ENCODE data around the gene HADHA.
"Not testable (repeated sequence)": the region's sequence is repeated elsewhere in the genome, so short reads cannot be mapped to it uniquely, and the experiment has no call there.

Gene HADHA

DNA sequence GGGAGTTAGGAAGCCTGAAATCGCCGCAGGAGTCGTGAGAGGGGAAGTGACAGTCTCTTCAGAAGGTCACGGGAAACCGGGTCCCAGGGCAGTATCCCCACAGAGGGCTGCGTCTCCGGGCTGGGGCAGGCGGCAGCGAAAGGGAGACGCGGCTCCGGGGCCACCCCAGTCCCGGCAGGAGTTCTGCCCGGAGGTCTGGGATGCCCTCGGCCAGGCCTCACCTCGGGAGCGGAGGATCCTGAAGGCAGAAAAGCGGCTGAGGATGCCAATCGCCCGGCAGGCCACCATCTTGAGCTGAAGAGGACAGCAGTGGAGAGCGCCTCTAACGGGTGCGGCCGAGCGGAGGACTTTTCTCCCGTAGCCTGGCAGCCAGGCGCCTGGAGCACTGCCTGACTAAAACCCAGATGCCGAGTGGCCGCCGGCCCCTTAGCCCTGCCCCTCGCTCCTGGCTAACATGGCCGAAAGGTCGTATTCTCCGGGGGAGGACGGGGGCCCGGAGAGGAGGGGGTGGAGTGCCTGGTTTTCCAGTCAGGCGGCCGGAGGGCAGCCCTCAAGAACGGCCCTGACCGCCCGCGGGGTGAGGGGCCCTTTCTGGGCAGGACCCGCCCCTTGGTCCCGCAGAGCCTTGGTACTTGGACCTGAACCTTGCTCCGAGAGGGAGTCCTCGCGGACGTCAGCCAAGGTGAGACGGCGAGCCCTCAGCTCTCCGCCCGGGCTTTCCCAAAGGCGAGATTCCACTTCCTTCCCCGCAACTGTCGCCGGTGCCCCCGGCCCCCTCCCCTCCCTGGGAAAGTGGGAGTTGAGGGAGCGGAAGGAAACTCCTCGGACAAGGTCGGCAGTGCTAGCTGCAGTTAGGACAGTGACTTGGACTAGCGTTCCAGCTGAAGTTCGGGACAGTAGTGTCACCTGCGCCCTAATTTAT lies at the start of gene HADHA, which contains the start of gene HADHB:
TSS of gene HADHA (minus strand) at position 324 of the 922 bp plus-strand sequence. CDS start at position 288, 36 bp downstream.
TSS of gene HADHB (plus strand) at position 631 of the 922 bp plus-strand sequence. CDS start 9,316 bp downstream, outside the sequence.
- peak; percentile 72 for DNase-seq (ENCODE audit: low read depth)

DNA sequence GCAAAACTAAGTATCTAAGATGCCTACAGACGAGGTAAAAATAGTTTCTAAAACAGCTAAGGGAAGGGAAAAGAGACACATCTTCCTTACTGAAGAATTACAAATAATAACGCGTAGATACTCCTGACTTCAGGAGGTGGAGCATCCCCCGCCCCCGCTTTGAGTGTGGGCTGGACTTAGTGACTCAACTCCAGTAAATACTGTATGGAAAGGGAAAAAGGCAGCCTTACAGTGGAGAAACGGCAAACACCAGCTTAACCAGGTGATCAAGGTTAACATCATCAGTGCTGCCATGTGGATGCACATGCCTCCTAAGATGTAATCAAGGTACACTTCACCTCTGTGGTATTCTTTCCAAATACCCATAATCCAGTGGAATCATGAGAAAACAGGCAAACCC lies 48.2 kb upstream of the HADHA start:
- no peak for DNase-seq (ENCODE audit: low read depth)

DNA sequence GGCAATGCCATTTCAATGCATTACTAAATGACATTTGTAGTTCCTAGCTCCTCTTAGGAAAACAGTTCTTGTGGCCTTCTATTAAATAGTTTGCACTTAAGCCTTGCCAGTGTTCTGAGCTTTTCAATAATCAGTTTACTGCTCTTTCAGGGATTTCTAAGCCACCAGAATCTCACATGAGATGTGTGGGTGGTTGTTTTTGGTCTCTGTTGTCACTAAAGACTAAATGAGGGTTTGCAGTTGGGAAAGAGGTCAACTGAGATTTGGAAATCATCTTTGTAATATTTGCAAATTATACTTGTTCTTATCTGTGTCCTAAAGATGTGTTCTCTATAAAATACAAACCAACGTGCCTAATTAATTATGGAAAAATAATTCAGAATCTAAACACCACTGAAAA lies 45.6 kb upstream of the HADHA start:
- no peak for DNase-seq (ENCODE audit: low read depth)

DNA sequence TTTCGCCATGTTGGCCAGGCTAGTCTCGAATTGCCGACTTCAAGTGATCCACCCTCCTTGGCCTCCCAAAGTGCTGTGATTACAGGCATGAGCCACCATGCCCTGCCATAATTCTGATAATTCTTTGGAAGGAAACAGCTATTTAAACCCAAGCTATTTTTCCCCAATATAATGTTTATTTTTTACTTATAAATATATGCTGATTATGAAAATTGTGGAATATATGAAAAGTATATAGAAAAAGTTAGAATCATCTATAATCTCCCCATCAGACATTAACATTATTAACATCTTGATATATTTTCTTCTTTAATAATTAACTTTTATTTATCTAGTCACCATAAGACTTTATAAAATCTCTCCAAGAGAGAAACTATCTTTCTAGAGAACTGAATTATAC lies 41.5 kb upstream of the HADHA start:
- no peak for DNase-seq (ENCODE audit: low read depth)

DNA sequence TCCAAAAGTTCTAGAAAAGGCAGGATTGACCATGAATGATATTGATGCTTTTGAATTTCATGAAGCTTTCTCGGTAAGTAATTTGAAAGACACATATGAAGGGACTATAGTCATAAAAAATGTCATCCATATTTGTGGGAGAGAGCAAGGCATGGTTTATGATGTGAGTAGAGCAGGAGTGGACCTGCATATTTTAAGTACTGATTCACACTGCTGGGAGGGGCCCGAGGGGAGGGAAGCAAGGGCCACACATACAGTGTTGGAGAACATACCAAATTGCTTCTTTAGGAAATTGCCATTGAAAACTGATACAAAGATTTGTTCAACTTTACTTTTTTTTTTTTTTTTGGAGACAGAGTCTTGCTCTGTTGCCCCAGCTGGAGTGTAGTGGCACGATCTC lies 39.7 kb upstream of the HADHA start:
- no peak for DNase-seq (ENCODE audit: low read depth)

DNA sequence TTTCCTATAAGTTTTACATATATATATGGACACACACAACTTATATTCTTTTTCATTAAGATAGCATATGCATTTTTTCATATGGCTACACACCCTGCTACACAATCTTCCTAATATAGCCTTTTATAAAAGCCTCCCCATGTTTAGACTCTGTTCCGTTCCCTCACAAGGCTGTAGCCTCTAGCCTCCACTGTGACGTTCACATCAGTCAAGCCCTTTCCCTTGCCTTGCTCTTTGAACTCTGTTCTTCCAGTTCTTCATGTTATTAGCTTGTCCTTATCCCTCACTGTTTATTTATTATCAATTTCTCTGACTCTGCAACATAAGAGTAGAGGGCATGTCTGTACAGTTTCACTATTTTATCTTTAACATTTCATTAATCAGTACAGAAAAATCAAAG lies 39.2 kb upstream of the HADHA start:
- DNase-seq (ENCODE audit: low read depth): no peak

DNA sequence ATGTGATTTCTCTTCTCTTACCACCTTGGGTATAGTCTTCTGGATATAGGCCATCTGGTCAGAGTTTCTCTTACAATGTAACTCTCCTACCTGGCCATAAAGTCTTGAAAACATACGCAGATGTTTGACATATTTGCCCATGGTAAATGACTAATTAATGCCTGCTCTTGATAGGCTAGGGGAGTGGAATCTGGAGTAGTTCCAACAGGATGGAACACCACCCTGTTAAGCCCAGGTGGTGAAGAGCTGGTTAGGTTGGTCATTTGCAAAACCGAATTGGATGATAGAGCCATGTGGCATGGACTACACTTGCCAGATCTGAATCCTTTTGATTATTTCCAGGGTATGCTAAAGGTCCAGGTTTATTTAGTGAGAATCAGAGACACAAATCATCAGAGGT lies 36.8 kb upstream of the HADHA start:
- DNase-seq (ENCODE audit: low read depth): no peak

DNA sequence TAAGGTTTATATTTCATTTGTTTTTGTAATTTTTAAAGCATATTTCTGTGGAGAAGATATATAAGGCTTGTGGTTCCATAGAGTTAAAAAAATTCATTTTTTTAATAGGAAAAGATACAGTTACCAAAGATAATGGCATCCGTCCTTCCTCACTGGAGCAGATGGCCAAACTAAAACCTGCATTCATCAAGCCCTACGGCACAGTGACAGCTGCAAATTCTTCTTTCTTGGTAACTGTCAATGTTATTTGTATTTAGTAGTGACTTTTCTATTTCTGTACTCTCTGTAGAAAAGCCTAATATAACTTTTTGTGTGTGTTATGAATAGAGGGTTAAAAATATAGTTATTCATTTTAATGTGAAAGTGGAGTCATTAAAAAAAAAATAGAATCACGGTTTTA lies 35.5 kb upstream of the HADHA start:
- no peak for DNase-seq (ENCODE audit: low read depth)

DNA sequence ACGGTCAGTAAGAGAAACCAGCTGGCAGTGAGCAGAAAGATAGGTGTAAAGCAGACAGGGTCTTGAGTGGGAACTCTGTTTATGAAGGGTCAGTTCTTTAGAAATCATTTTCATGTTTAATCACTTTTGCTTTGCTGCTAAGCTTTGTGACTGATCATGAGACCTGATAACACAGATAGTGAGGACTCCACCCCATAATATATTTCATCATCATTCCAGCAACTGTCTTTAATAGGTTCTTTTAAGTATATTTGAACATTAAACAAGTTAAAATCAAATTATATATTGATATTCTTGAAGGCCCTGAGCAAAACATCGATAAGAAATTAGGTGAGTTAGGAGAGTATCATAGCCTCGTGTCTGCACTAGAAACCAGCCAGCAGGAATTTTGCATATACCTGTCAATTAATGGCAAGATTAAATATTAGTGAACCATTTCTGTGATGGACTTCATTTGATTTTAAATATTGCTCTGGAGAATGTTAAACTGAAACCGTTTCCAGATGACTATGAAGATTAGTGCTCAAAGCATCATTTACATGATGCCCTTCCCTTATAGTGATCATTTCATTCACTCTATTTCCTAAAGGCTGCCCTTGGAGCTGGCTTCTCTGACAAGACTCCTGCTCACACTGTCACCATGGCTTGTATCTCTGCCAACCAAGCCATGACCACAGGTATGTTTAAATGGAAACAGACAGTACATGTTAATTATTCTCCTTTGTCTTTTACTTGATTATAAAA lies 32.2 kb upstream of the HADHA start:
- no peak for DNase-seq (ENCODE audit: low read depth)

DNA sequence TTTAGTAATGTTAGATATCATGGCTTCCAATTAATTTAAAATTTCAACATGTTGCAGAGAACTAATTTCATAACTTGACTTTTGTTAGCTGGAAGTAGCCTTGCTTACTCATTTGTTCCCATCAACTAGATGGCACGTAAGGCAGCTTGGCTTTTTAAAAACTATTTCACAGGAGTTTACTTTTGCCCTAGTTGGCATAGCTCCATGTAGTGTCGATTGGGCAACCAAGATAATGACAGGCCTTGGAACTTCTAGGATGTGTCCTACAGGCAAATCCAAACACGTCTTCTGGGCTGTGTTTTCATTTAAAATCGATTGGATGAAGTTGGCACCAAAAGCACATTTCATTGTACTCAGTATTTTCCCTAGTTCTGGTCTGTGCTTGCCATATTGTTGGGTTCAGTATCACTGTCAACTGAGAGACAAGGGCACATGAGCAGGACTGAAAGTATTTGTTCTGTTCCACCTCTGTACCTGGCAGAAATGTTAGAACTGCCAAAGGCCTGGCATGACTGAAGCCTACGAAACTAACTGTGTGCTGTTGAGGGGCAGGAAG lies 29.7 kb upstream of the HADHA start:
- no peak for DNase-seq (ENCODE audit: low read depth)

DNA sequence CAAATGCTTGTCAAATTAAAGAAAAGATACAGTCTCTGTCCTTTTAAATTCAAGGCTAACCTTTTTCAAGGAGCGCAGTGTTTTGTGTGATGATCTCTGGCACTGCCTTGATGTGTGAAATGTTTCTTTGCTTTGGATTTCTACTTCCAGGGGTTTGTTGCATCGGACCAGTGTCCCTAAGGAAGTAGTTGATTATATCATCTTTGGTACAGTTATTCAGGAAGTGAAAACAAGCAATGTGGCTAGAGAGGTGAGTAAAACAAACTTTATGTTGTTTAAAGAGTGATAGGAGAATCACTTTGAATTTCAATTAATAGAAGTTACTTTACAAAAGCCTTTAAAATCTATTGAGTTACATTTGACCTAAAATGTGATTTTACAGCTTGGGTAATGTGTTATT lies 29.1 kb upstream of the HADHA start:
- DNase-seq (ENCODE audit: low read depth): no peak

DNA sequence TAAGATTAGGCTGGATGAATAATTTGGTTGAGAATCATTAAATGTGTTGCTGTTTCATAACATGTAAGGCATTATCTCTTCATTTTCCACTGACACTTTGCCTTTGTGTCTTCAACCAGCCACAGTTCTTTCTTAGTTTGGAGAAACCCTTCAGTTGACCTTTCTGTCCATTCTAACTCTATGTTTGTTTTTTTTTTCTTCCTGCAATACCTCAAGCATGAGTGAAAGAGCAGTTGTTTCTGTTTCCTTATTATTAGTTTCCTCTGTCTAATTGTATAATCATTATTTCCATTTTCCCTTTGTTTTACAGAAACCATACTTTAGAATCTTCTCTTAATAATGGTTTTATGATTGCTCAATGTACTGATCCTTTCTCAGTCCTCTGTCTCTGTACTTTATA lies 25.9 kb upstream of the HADHA start:
- DNase-seq (ENCODE audit: low read depth): no peak

DNA sequence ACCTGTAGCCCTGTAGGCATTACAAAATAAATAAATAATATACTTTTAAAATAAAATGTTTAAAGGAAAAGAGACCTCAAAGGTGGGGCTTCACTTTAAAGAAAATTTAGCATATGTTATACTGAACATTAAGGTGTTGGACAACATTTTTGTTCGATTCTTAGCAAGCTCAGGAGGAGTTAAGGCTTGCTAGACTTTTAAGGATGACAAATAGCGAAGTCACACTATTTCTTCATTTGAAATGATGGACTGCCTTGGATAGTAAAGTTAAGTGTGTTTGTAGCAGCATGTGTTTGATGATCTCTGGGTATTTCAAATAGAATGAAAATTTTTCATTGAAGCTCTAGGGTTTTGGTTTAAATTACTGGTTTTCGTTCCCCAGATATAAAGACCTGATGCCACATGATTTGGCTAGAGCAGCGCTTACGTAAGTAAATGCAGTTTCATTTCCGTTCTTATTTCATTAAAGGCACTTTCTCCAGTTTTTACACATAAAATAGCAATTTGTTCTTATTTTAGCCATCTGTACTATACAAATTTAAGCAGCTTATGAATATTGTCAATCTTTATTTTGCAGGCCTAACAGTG lies 25.2 kb upstream of the HADHA start:
- DNase-seq (ENCODE audit: low read depth): no peak

DNA sequence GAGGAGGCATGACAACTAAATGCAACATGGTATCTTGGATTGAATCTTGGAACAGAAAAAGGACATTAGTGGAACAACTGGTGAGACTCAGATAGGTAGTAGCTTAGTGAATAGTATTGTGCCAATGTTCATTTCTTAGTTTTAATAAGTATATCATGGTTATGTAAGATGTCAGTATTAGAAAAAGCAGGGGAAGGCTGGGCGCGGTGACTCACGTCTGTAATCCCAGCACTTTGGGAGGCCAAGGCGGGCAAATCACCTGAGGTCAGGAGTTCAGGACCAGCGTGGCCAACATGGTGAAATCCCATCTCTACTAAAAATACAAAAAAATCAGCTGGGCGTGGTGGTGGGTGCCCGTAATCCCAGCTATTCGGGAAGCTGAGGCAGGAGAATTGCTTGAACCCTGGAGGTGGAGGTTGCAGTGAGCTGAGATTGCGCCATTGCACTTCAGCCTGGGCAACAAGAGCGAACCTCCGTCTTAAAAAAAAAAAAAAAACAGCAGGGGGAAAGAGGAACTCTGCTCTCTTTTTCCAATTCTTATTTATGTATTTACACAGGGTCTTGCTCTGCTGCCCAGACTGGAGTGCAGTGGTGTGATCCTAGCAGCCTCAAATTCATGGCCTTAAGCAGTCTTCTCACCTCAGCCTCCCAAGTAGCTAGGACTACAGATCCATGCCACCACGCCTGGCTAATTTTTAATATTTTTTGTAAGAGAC lies 24.4 kb upstream of the HADHA start:
- not testable (repeated sequence) for DNase-seq (ENCODE audit: low read depth)

DNA sequence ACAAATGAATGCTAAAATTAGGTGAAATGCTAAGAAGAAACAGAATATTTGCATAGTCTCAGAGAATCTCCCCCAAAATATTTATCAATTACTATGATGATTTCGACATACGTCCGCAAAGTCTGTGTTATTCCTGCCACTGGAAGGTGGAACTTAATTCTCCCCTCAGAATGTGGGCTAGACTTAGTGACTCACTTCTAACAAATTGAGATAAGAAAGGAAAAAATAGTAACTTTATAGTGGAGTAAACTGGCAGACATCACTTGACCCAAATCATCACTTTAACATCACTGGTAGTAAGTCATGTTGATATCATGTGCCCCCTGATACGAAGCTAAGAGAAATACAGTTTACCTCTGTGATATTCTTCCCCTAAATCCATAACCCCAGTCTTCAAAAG lies 23.8 kb upstream of the HADHA start:
- no peak for DNase-seq (ENCODE audit: low read depth)

DNA sequence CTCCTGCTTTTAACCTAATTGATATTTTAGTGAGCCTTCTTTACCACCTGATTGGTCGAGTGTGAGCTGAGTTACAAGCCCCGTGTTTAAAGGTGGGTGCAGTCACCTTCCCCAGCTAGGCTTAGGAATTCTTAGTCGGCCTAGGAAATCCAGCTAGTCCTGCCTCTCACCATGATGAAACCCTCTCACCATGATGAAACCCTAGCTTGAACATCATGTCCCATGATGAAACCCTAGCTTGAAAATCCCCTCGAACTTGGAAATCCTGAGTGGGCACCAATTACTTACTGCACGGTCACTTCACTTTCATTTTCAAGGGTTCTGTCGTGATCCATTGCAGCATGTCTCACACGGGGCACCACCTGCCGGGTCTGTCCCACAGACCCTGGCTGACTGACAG lies 14.4 kb upstream of the HADHA start:
- not testable (repeated sequence) for DNase-seq (ENCODE audit: low read depth)

DNA sequence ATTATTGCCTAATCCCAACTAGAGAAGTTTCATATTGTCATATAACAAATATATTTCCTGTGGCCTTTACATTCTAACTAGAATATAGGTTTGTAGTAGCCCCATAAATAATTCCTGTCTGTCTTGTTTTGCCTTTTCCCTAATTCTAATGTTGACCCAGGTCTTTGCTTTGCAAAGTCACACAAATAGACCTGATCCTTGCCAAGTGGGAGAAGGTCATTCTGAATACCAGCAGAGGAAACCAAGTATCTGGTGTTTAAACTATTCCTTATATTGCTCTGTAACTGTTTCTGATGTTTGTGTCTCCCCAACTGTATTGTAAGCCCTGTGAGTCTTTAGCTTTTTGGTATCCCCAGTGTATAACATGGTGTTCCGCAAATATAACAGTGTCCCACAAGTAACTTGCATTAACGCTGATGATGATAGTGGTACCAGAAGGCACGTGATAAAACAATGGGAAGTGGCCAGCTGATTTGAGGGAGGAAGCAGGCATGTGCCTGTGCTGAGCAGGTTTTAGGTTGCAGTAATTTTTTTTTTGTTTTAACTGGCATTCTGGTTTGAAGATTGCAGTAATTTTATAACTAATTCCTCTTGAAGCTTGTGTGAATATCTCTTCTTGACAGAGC lies 11.4 kb upstream of the HADHA start:
- DNase-seq (ENCODE audit: low read depth): no peak

DNA sequence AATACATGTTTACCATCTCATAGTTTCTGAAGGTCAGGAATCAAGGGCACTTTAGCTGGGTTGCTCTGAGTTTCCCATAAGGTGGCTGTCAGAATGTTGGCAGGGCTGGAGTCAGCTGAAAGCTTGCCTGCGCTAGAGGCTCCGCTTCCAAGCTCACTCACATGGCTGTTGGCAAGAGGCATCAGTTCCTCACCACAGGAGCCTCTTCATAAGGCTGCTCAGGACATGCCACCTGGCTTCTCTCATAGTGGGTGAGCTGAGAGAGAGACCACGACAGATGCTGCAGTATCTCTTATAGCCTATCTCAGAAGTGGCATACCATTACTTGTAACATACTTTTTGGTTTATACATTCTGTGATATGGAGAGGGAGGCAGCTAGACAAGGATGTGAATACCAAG lies 7.5 kb upstream of the HADHA start:
- no peak for DNase-seq (ENCODE audit: low read depth)

DNA sequence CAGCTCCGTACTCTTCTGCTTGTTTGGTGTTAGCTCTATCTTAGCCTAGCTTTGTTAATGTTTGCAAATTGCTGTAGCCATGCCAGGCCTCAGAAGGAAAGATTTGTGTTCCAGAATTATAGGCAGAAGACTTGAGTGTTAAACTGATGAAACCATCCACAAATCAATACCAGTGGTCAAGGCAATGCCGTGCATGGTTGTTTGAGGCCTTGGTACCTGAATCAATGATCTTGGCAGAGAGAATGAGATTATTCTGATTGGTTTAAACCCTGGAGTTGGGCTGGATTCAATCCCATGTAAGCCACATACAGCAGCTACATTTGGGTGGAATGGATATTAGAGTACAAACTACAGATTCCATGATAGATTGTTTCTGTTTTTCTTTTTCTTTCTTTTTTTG lies 5.2 kb upstream of the HADHA start:
- DNase-seq (ENCODE audit: low read depth): no peak

DNA sequence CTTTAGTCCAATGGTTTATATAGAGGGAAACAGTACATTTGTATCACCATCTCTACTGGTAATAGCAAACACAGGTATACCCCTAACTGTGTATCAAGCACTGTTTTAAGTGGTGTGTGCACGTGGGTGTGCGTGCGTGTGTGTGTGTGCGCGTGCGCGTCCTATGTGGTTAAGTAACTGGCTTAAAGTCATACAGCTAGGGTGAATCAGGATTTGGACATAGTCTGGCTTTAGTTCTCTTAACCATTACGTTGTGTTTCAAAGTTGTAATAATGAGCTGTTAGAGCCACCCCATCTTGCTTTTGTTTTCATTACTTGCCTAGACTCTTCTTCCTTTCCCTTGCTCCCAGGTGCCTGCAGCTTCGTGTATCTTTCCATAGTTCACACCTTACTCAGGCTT lies 2.4 kb upstream of the HADHA start:
- DNase-seq (ENCODE audit: low read depth): no peak

DNA sequence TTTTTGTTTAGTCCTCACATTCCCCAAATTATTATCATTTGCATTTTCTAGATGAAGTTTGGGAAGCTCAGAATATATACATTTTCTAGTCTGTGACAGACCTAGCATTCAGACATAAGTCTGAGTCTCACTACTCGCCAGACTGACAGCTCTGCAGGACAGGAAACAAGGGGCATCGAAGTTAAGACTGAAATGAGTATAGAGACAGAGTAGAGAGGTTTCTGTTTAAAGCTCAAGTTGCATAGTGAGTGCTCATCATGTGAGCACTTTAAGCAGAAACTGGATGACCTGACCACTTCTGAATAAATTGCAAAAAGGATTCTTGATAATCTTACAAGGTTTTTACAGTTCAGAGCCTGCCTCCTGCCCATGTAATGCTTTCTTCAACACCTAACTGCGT lies 1.4 kb upstream of the HADHA start:
- no peak for DNase-seq (ENCODE audit: low read depth)

Measured in T-helper 22 cell (primary cell).